H9 (cell line): ENCODE measurements around the gene PHTF2. TPM values are rescaled to one million over a fixed set of nuclear protein-coding genes. Genes with fewer than 3 reads are reported as not detected.

ENCODE experiments used
- DNase-seq: peaks from one replicate; pipeline ENCODE4 v3.0.0-alpha.2; 2017
- H2AFZ ChIP-seq: one replicate; pipeline ENCODE4 v1.6.1; 2013; ENCODE audit warnings: mild to moderate bottlenecking, low read length, control low read depth, moderate library complexity
- H2AK5ac ChIP-seq: 2 replicates; pipeline ENCODE4 v1.6.1; 2013; ENCODE audit warnings: low read length, control low read depth, mixed read lengths; ENCODE audit not compliant: insufficient read length
- H2BK120ac ChIP-seq: one replicate; pipeline ENCODE4 v1.6.1; 2013; ENCODE audit warnings: low read depth, mild to moderate bottlenecking, low read length, control low read depth, inconsistent platforms; ENCODE audit not compliant: poor library complexity, severe bottlenecking
- H2BK12ac ChIP-seq: 2 replicates; pipeline ENCODE4 v1.6.1; 2013; ENCODE audit warnings: low read length, control low read depth, mixed read lengths, low read depth; ENCODE audit not compliant: insufficient read length
- H2BK15ac ChIP-seq: 2 replicates; pipeline ENCODE4 v1.6.1; 2013; ENCODE audit warnings: low read depth, low read length, control low read depth
- H2BK20ac ChIP-seq: one replicate; pipeline ENCODE4 v1.6.1; 2013; ENCODE audit warnings: low read depth, mild to moderate bottlenecking, low read length, control low read depth, inconsistent platforms; ENCODE audit not compliant: poor library complexity, severe bottlenecking
- H2BK5ac ChIP-seq: 2 replicates; pipeline ENCODE4 v1.6.1; 2013; ENCODE audit warnings: low read length, control low read depth, mixed read lengths; ENCODE audit not compliant: insufficient read length
- H3K14ac ChIP-seq: 2 replicates; pipeline ENCODE4 v1.6.1; 2013; ENCODE audit warnings: low read length, control low read depth; ENCODE audit not compliant: insufficient read depth
- H3K18ac ChIP-seq: 2 replicates; pipeline ENCODE4 v1.6.1; 2013; ENCODE audit warnings: low read depth, mild to moderate bottlenecking, mixed read lengths, low read length, control low read depth; ENCODE audit not compliant: insufficient read length
- H3K23ac ChIP-seq: 2 replicates; pipeline ENCODE4 v1.6.1; 2013; ENCODE audit warnings: low read length, control low read depth, mixed read lengths, low read depth; ENCODE audit not compliant: insufficient read length
- H3K23me2 ChIP-seq: 2 replicates; pipeline ENCODE4 v1.6.1; 2013; ENCODE audit warnings: low read depth, mild to moderate bottlenecking, mixed read lengths, low read length, control low read depth; ENCODE audit not compliant: insufficient read length, poor library complexity, severe bottlenecking
- H3K27ac ChIP-seq: 2 replicates; pipeline ENCODE4 v1.5.1; 2013; ENCODE audit warnings: low read length, control low read depth, mixed read lengths, low read depth; ENCODE audit not compliant: insufficient read length
- H3K27me3 ChIP-seq: 2 replicates; pipeline ENCODE4 v1.6.1; 2013; ENCODE audit warnings: low read length, control low read depth, inconsistent platforms; ENCODE audit not compliant: insufficient read depth
- H3K4ac ChIP-seq: 2 replicates; pipeline ENCODE4 v1.6.1; 2013; ENCODE audit warnings: low read depth, mild to moderate bottlenecking, control low read depth, inconsistent platforms, low read length, moderate library complexity
- H3K4me1 ChIP-seq: 2 replicates; pipeline ENCODE4 v1.6.1; 2013; ENCODE audit warnings: low read length, control low read depth, inconsistent platforms; ENCODE audit not compliant: insufficient read depth
- H3K4me2 ChIP-seq: 2 replicates; pipeline ENCODE4 v1.6.1; 2013; ENCODE audit warnings: low read length, control low read depth, mixed read lengths; ENCODE audit not compliant: insufficient read length, insufficient read depth
- H3K56ac ChIP-seq: 2 replicates; pipeline ENCODE4 v1.6.1; 2013; ENCODE audit warnings: low read depth, mild to moderate bottlenecking, mixed read lengths, low read length, control low read depth; ENCODE audit not compliant: insufficient read length
- H3K79me1 ChIP-seq: 2 replicates; pipeline ENCODE4 v1.6.1; 2013; ENCODE audit warnings: low read depth, mild to moderate bottlenecking, moderate library complexity, low read length, control low read depth, inconsistent platforms; ENCODE audit not compliant: insufficient read depth, poor library complexity, severe bottlenecking
- H3K79me2 ChIP-seq: 2 replicates; pipeline ENCODE4 v1.6.1; 2013; ENCODE audit warnings: low read length, control low read depth, inconsistent platforms; ENCODE audit not compliant: insufficient read depth
- H3K9ac ChIP-seq: 2 replicates; pipeline ENCODE4 v1.6.1; 2013; ENCODE audit warnings: low read length, control low read depth, mixed read lengths; ENCODE audit not compliant: insufficient read length; ENCODE audit errors: extremely low read depth
- H3K9me3 ChIP-seq: one replicate; pipeline ENCODE4 v1.6.1; 2013; ENCODE audit warnings: low read depth, low read length, inconsistent platforms; ENCODE audit not compliant: control insufficient read depth
- H3T11ph ChIP-seq: one replicate; pipeline ENCODE4 v1.6.1; 2013; ENCODE audit warnings: mild to moderate bottlenecking, low read length, control low read depth, inconsistent platforms
- H4K20me1 ChIP-seq: one replicate; pipeline ENCODE4 v1.6.1; 2013; ENCODE audit not compliant: control insufficient read depth, insufficient read length, insufficient read depth
- H4K5ac ChIP-seq: 2 replicates; pipeline ENCODE4 v1.6.1; 2013; ENCODE audit warnings: low read depth, mild to moderate bottlenecking, mixed read lengths, low read length, control low read depth; ENCODE audit not compliant: insufficient read length
- H4K8ac ChIP-seq: replicated peaks from 2 replicates; pipeline ENCODE4 v1.6.1; 2013; ENCODE audit warnings: low read length, control low read depth, mixed read lengths, low read depth; ENCODE audit not compliant: insufficient read length
- H4K91ac ChIP-seq: 2 replicates; pipeline ENCODE4 v1.6.1; 2013; ENCODE audit warnings: low read depth, mild to moderate bottlenecking, moderate library complexity, mixed read lengths, low read length, control low read depth; ENCODE audit not compliant: insufficient read length
- H3K27ac Mint-ChIP-seq, 3 experiments: 2 replicates in 2 of 3; 3 replicates in 1 of 3; pipeline ENCODE4 v1.8.0; 2020 to 2021; ENCODE audit warnings: mixed read lengths in 3 of 3, mild to moderate bottlenecking in 1 of 3, moderate library complexity in 1 of 3
- H3K27me3 Mint-ChIP-seq: 2 replicates; pipeline ENCODE4 v1.8.0; 2021; ENCODE audit warnings: low read depth, mild to moderate bottlenecking, moderate library complexity, mixed read lengths
- H3K36me3 Mint-ChIP-seq, 3 experiments: 2 replicates in 2 of 3; 3 replicates in 1 of 3; pipeline ENCODE4 v1.8.0; 2020 to 2021; ENCODE audit warnings: low read depth in 3 of 3, mixed read lengths in 3 of 3; ENCODE audit not compliant: insufficient read depth in 1 of 3
- H3K4me1 Mint-ChIP-seq, 2 experiments: 2 replicates each; pipeline ENCODE4 v1.8.0; 2020; ENCODE audit warnings: mixed read lengths in 2 of 2
- H3K4me3 Mint-ChIP-seq, 2 experiments: 2 replicates in 1 of 2; 3 replicates in 1 of 2; pipeline ENCODE4 v1.8.0; 2020 to 2021; ENCODE audit warnings: mild to moderate bottlenecking in 2 of 2, mixed read lengths in 2 of 2, moderate library complexity in 1 of 2
- H3K9me3 Mint-ChIP-seq, 2 experiments: 2 replicates in 1 of 2; 3 replicates in 1 of 2; pipeline ENCODE4 v1.8.0; 2020; ENCODE audit warnings: mild to moderate bottlenecking in 2 of 2, mixed read lengths in 2 of 2, moderate library complexity in 1 of 2
- WGBS: extraction: QIAGEN DNeasy Blood & Tissue Kit; methylation state at CpG from one replicate; pipeline ENCODE4 v1.1.7; 2013; ENCODE audit warnings: missing lambda C conversion rate, low lambda C conversion rate, mixed read lengths; ENCODE audit not compliant: insufficient read length; ENCODE audit errors: extremely low coverage; 5-methylcytosine and 5-hydroxymethylcytosine counted together
- total RNA-seq: library from RNA; stranded (reverse); gene quantifications from 2 replicates; pipeline ENCODE4 v1.2.1, GENCODE V29; 2021
- TF ChIP-seq, protein P1 (sequence below): fragments of 200-600 bp; sonication (generic); conservative IDR thresholded peaks from 3 replicates; pipeline ENCODE4 v1.8.0; 2021; ENCODE audit warnings: antibody characterized with exemption, mild to moderate bottlenecking

PHTF2 gene
- total RNA-seq, 1 experiment from 2014 or later = 16.2 TPM

DNA sequence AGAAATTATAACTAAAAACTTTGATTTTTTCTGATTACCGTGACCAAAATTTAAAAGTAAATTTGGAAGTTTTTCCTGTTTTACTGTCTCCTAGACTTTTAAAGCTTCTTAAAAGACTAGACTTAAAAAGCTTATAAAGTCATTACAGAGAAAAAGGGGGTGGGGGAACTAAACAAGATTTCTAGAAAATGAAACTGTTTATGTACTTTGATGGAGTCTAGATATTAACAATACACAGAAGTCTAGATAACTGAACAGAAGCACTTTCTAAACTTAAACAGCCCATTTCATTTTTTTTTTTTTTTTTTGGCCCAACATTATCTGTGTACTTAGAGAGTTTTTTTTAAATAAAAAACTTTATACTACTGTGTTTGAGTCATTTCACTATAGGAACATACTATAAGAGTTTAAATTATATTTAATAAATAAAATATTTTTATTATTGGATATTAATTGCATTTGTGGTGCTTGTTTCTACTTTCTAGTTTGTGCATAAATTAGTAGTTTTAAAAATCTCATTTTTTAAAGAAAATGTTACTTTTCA is 98.5 kb downstream of the PHTF2 start:
- Histone ChIP-seq H3T11ph (no peak overlapping the region), H3K56ac (no peak overlapping the region), H3K9ac (no peak overlapping the region), H3K27ac (no peak overlapping the region), H3K4me2 (no peak overlapping the region), H2BK15ac (no peak overlapping the region), H3K4me1 (no peaks in the 10 kb centered on the region), H3K27me3 (no peaks in the 10 kb centered on the region), H4K8ac (no peak overlapping the region), H3K23me2 (no peaks in the 10 kb centered on the region), H3K23ac (no peak overlapping the region), H3K79me1 (no peaks in the 10 kb centered on the region), H3K79me2 (no peaks in the 10 kb centered on the region), H4K91ac (no peak overlapping the region), H2BK20ac (no peak overlapping the region), H2AK5ac (no peak overlapping the region), H3K9me3 (no peaks in the 10 kb centered on the region), H3K18ac (no peak overlapping the region), H2AFZ (no peak overlapping the region), H2BK12ac (no peak overlapping the region), H4K5ac (no peak overlapping the region), H3K4ac (no peak overlapping the region), H2BK5ac (no peak overlapping the region), H2BK120ac (no peak overlapping the region), H3K14ac (no peak overlapping the region), H4K20me1 (no peaks in the 10 kb centered on the region)
- no peak for DNase-seq
- Mint-ChIP-seq H3K27me3 (no peaks in the 10 kb centered on the region), H3K9me3 (no peaks in the 10 kb centered on the region), H3K4me3 (no peak overlapping the region), H3K27ac (no peak overlapping the region), H3K4me1 (0 out of 4 replicates have a peak, but pooled peaks cover 0 to 3% of the 10 kb centered on the region in 2 experiments), H3K36me3 (no peaks in the 10 kb centered on the region)
- TF ChIP-seq, protein P1, sequence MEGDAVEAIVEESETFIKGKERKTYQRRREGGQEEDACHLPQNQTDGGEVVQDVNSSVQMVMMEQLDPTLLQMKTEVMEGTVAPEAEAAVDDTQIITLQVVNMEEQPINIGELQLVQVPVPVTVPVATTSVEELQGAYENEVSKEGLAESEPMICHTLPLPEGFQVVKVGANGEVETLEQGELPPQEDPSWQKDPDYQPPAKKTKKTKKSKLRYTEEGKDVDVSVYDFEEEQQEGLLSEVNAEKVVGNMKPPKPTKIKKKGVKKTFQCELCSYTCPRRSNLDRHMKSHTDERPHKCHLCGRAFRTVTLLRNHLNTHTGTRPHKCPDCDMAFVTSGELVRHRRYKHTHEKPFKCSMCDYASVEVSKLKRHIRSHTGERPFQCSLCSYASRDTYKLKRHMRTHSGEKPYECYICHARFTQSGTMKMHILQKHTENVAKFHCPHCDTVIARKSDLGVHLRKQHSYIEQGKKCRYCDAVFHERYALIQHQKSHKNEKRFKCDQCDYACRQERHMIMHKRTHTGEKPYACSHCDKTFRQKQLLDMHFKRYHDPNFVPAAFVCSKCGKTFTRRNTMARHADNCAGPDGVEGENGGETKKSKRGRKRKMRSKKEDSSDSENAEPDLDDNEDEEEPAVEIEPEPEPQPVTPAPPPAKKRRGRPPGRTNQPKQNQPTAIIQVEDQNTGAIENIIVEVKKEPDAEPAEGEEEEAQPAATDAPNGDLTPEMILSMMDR = no peak
- no CpG with 5 or more reads among the region's 1 CpG for WGBS
